Testis (tissue), 3 donors: ENCODE data around the gene RFX1. TPM values are rescaled to one million over a fixed set of nuclear protein-coding genes. Genes with fewer than 3 reads are reported as not detected.

Experiments used
- DNase-seq: peaks from one replicate; pipeline ENCODE4 v3.0.0-alpha.2; 2019
- H3K27ac ChIP-seq, 2 donors: fragments of 200-600 bp; sonication (generic); one replicate each; pipeline ENCODE4 v1.5.1; 2019
- H3K27me3 ChIP-seq: fragments of 200-600 bp; sonication (generic); one replicate; pipeline ENCODE4 v1.5.1; 2019
- H3K36me3 ChIP-seq: fragments of 200-600 bp; sonication (generic); one replicate; pipeline ENCODE4 v1.5.1; 2017; ENCODE audit warnings: low read depth; ENCODE audit errors: missing control alignments
- H3K4me1 ChIP-seq: fragments of 200-600 bp; sonication (generic); one replicate; pipeline ENCODE4 v1.5.1; 2019
- H3K4me3 ChIP-seq, 2 donors: fragments of 200-600 bp; sonication (generic); one replicate each; pipeline ENCODE4 v1.5.1; 2017 to 2019
- H3K9me3 ChIP-seq: fragments of 200-600 bp; sonication (generic); one replicate; pipeline ENCODE4 v1.5.1; 2017
- POLR2A ChIP-seq: fragments of 450-650 bp; IDR thresholded peaks from one replicate; pipeline ENCODE4 v1.6.1; 2017; ENCODE audit warnings: antibody characterized with exemption, mild to moderate bottlenecking, moderate library complexity
- WGBS, 2 donors: methylation state at CpG; one replicate each; pipeline ENCODE4 v1.1.5; 2018; 5-methylcytosine and 5-hydroxymethylcytosine counted together
- intact Hi-C: fragments of 100-400 bp; cut with DNase I; formaldehyde crosslinking; loops from one replicate; pipeline ENCODE4 v1.15.1; 2023; ENCODE audit warnings: low total_unique reads
- polyA plus RNA-seq: library from polyadenylated mRNA; stranded (reverse); fragments of 350-450 nt; fragmentation: Illumina TruSeq; extraction: RNeasy Lipid Tissue Mini Kit (QIAGEN cat#74804); gene quantifications from one replicate; pipeline ENCODE4 v1.2.3, GENCODE V29; 2014; ENCODE audit warnings: low read depth, low replicate concordance; ENCODE audit not compliant: insufficient read depth
- total RNA-seq, 2 donors: library from RNA; depleted of rRNA; stranded (reverse); fragments of >200 nt; gene quantifications; one replicate each; pipeline ENCODE4 v1.2.3, GENCODE V29; 2016
- TF ChIP-seq, protein P1 (sequence below), 3 experiments: fragments of 450-650 bp in 2 of 3; fragments of 200-600 bp in 1 of 3; sonication (generic) in 1 of 3; IDR thresholded peaks; one replicate each; pipeline ENCODE4 v1.5.1; 2016 to 2019; ENCODE audit warnings: antibody characterized with exemption in 3 of 3, mild to moderate bottlenecking in 2 of 3, moderate library complexity in 1 of 3

The RFX1 gene
- total and polyA plus RNA-seq, 3 donors from 2014 or later = 18.3 to 40.9 (median 24.2) TPM

DNA sequence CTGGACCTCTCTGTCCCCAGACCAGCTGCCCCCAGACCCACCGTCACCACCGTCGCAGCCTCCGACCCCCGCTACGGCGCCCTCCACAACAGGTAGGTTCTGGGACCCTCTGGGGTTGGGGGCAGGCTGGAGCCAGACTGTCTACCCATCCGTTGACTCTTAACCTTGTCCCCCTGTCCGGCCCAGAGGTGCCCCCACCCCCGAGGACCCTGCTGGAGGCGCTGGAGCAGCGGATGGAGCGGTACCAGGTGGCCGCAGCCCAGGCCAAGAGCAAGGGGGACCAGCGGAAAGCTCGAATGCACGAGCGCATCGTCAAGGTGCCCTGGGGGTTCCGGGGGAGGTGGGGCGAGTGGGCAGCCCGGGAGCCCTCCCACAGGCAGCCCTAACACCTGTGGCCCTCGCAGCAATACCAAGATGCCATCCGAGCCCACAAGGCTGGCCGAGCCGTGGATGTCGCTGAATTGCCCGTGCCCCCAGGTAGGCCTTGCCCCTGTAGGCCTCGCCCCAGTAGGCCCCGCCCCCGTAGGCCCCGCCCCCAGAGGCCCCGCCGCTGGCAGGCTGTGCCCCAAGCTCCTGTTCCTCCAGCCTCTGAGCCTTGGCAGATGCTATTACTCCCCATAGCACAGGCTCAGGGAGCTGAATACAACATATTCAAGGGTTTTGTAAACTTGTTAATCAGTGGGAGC is 87.3 kb downstream of the RFX1 start:
- peak overlapping the region in 1 of 2 donors; percentile 23 for H3K4me3 ChIP-seq
- DNase-seq = no peak
- no peaks in the 10 kb centered on the region for H3K4me1 ChIP-seq
- no peaks in the 10 kb centered on the region for H3K9me3 ChIP-seq
- H3K27ac ChIP-seq = no peak overlapping the region
- 71 to 73% methylated on average over 7 to 33 of the region's 34 CpGs for WGBS, 2 donors
- TF ChIP-seq, protein P1, sequence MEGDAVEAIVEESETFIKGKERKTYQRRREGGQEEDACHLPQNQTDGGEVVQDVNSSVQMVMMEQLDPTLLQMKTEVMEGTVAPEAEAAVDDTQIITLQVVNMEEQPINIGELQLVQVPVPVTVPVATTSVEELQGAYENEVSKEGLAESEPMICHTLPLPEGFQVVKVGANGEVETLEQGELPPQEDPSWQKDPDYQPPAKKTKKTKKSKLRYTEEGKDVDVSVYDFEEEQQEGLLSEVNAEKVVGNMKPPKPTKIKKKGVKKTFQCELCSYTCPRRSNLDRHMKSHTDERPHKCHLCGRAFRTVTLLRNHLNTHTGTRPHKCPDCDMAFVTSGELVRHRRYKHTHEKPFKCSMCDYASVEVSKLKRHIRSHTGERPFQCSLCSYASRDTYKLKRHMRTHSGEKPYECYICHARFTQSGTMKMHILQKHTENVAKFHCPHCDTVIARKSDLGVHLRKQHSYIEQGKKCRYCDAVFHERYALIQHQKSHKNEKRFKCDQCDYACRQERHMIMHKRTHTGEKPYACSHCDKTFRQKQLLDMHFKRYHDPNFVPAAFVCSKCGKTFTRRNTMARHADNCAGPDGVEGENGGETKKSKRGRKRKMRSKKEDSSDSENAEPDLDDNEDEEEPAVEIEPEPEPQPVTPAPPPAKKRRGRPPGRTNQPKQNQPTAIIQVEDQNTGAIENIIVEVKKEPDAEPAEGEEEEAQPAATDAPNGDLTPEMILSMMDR (IDR thresholded peaks at IDR 0.05) = no peak
- no peak for TF ChIP-seq POLR2A
- intact Hi-C loops = no loop called here
- no peaks in the 10 kb centered on the region for H3K36me3 ChIP-seq
- H3K27me3 ChIP-seq = no peaks in the 10 kb centered on the region

DNA sequence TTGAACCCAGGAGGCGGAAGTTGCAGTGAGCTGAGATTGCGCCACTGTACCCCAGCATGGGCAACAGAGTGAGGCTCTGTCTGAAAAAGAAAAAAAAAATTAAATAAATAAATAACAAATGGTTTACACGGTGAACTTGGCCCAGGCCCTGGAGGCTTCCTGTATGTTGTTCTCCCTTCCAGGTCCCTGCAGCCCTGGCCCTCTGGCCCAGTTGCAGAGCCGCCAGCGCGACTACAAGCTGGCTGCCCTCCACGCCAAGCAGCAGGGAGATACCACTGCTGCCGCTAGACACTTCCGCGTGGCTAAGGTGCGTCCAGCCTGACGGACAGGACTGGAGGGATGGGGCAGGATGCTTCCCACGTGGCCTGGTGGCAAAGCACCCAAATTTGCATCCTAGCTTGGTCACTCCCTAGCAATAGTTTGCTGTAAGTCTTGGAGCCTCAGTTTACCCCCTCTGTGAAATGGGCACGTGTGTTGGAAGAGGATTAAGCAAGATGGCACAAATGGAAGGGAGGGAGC is 88.2 kb downstream of the RFX1 start:
- H3K4me1 ChIP-seq = no peaks in the 10 kb centered on the region
- peak overlapping the region in 1 of 2 donors; percentile 1 for H3K27ac ChIP-seq
- WGBS, 2 donors = 48 to 66% methylated on average over 14 of the region's 14 CpGs
- intact Hi-C loops = no loop called here
- no peak overlapping the region for H3K4me3 ChIP-seq
- no peaks in the 10 kb centered on the region for H3K36me3 ChIP-seq
- H3K27me3 ChIP-seq = no peaks in the 10 kb centered on the region
- no peak for TF ChIP-seq POLR2A
- TF ChIP-seq, protein P1 (IDR thresholded peaks at IDR 0.05) = no peak
- DNase-seq = peak; percentile 61
- H3K9me3 ChIP-seq = no peaks in the 10 kb centered on the region

DNA sequence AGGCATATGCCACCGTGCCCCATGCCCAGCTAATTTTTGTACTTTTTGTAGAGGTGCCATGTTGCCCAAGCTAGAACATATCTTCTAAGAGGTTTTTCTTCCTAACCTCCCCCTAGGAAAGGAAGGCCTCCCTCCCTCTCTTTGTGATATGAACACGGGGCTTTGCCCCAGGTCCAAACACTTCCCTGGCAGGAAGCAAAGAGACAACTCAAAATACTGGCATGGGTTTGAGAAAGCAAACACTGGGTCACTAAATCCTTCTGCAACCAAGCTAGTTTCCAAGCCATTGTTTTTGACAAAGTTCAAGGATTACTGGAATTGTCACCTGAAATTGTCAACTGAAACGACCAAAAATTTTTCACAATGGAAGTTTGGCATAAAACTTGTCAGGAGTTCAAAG is 91.3 kb downstream of the RFX1 start:
- H3K27me3 ChIP-seq = no peaks in the 10 kb centered on the region
- TF ChIP-seq, protein P1 (IDR thresholded peaks at IDR 0.05) = no peak
- no peak for TF ChIP-seq POLR2A
- intact Hi-C loops = no loop called here
- H3K36me3 ChIP-seq = no peaks in the 10 kb centered on the region
- no peaks in the 10 kb centered on the region for H3K9me3 ChIP-seq
- H3K4me3 ChIP-seq = no peak overlapping the region
- DNase-seq = no peak
- 71 to 75% methylated on average over 3 of the region's 3 CpGs for WGBS, 2 donors
- H3K4me1 ChIP-seq = no peaks in the 10 kb centered on the region
- no peak overlapping the region for H3K27ac ChIP-seq

DNA sequence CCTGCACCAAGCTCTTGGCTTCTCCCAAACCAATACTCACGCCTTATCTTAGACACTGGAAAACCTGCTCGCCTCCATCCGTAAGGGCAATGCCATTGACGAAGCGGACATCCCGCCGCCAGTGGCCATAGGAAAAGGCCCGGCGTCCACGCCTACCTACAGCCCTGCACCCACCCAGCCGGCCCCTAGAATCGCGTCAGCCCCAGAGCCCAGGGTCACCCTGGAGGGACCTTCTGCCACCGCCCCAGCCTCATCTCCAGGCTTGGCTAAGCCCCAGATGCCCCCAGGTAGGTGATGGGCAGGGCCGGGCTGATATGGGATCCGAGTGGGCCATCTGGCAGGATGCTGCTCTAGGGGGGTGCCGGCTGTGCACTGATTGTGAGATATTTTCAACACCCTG is 92.8 kb downstream of the RFX1 start:
- 94 to 95% methylated on average over 12 to 17 of the region's 17 CpGs for WGBS, 2 donors
- intact Hi-C loops = no loop called here
- H3K36me3 ChIP-seq = no peaks in the 10 kb centered on the region
- no peaks in the 10 kb centered on the region for H3K4me1 ChIP-seq
- no peak for DNase-seq
- no peak overlapping the region for H3K4me3 ChIP-seq
- TF ChIP-seq, protein P1 (IDR thresholded peaks at IDR 0.05) = no peak
- TF ChIP-seq POLR2A = no peak
- H3K27me3 ChIP-seq = no peaks in the 10 kb centered on the region
- H3K9me3 ChIP-seq = no peaks in the 10 kb centered on the region
- H3K27ac ChIP-seq = no peak overlapping the region

Other genes with a start within 250 kb of the RFX1 start
- gene MRI1, start 241.8 kb downstream of the RFX1 start, total RNA-seq = 10 to 100 TPM; 26.5 to 33.0 TPM
- 6.7 TPM for gene MRI1, start 241.8 kb downstream of the RFX1 start, polyA plus RNA-seq
- 100 to 1,000 TPM; 114 to 137 TPM for gene C19orf53, start 231.9 kb downstream of the RFX1 start, total RNA-seq
- gene C19orf53, start 231.9 kb downstream of the RFX1 start, polyA plus RNA-seq = 128 TPM
- gene ZSWIM4, start 210.9 kb downstream of the RFX1 start, total RNA-seq = 10 to 100 TPM in 1 of 2 donors, 1 to 10 TPM in 1; 4.7 to 10.0 TPM
- gene ZSWIM4, start 210.9 kb downstream of the RFX1 start, polyA plus RNA-seq = 3.4 TPM
- gene NANOS3, start 129.2 kb downstream of the RFX1 start, total RNA-seq = 10 to 100 TPM; 14.5 to 18.6 TPM
- gene NANOS3, start 129.2 kb downstream of the RFX1 start, polyA plus RNA-seq = 9.3 TPM
- gene BRME1, start 100.2 kb downstream of the RFX1 start, total RNA-seq = 10 to 100 TPM; 26.3 to 48.9 TPM
- 17.8 TPM for gene BRME1, start 100.2 kb downstream of the RFX1 start, polyA plus RNA-seq
- 10 to 100 TPM; 56.6 to 62.7 TPM for gene CC2D1A, start 100.1 kb downstream of the RFX1 start, total RNA-seq
- gene CC2D1A, start 100.1 kb downstream of the RFX1 start, polyA plus RNA-seq = 31.0 TPM
- gene PODNL1, start 67.9 kb downstream of the RFX1 start, total RNA-seq = 10 to 100 TPM; 12.6 to 14.6 TPM
- 5.8 TPM for gene PODNL1, start 67.9 kb downstream of the RFX1 start, polyA plus RNA-seq
- 10 to 100 TPM; 79.3 to 82.6 TPM for gene DCAF15, start 53.8 kb downstream of the RFX1 start, total RNA-seq
- gene DCAF15, start 53.8 kb downstream of the RFX1 start, polyA plus RNA-seq = 151 TPM
- gene RLN3, start 21.8 kb upstream of the RFX1 start, total RNA-seq = not detected
- 1.7 TPM for gene RLN3, start 21.8 kb upstream of the RFX1 start, polyA plus RNA-seq
- 1 to 10 TPM; 3.5 to 4.9 TPM for gene IL27RA, start 25.4 kb upstream of the RFX1 start, total RNA-seq
- 5.2 TPM for gene IL27RA, start 25.4 kb upstream of the RFX1 start, polyA plus RNA-seq
- 10 to 100 TPM; 21.3 to 34.6 TPM for gene PALM3, start 55.8 kb upstream of the RFX1 start, total RNA-seq
- gene PALM3, start 55.8 kb upstream of the RFX1 start, polyA plus RNA-seq = 18.4 TPM
- 1 to 10 TPM; 4.2 to 7.2 TPM for gene MISP3, start 66.5 kb upstream of the RFX1 start, total RNA-seq
- 0.76 TPM for gene MISP3, start 66.5 kb upstream of the RFX1 start, polyA plus RNA-seq
- 10 to 100 TPM in 1 of 2 donors, 1 to 10 TPM in 1; 5.0 to 12.7 TPM for gene C19orf67, start 79.5 kb upstream of the RFX1 start, total RNA-seq
- 12.6 TPM for gene C19orf67, start 79.5 kb upstream of the RFX1 start, polyA plus RNA-seq
- gene SAMD1, start 84.4 kb upstream of the RFX1 start, total RNA-seq = 10 to 100 TPM; 50.6 to 72.9 TPM
- gene SAMD1, start 84.4 kb upstream of the RFX1 start, polyA plus RNA-seq = 34.0 TPM
- 100 to 1,000 TPM; 114 to 116 TPM for gene PRKACA, start 111.4 kb upstream of the RFX1 start, total RNA-seq
- 203 TPM for gene PRKACA, start 111.4 kb upstream of the RFX1 start, polyA plus RNA-seq
- gene ASF1B, start 130.3 kb upstream of the RFX1 start, total RNA-seq = 10 to 100 TPM; 31.5 to 52.7 TPM
- gene ASF1B, start 130.3 kb upstream of the RFX1 start, polyA plus RNA-seq = 55.2 TPM
- gene ADGRL1, start 199.8 kb upstream of the RFX1 start, total RNA-seq = 10 to 100 TPM; 45.0 to 57.2 TPM
- gene ADGRL1, start 199.8 kb upstream of the RFX1 start, polyA plus RNA-seq = 23.8 TPM